ENCODE results near the gene GXYLT1.
A peak's percentile ranks its signal among the peaks of the same experiment; 100 is the strongest.

The GXYLT1 gene

GRCh38 chr12:42156232-42156631 lies 11.6 kb upstream of the GXYLT1 start:
- no peak for FAIRE-seq
- DNase-seq (ENCODE audit: insufficient read length, low spot score), result no peak
- no peak for TF ChIP-seq POLR2A (IDR thresholded peaks at IDR 0.05; ENCODE audit: low read depth, low read length)

GRCh38 chr12:42145552-42146215 lies 1.0 kb upstream of the GXYLT1 start:
- DNase-seq (ENCODE audit: insufficient read length, low spot score) (no peak), FAIRE-seq (no peak)
- TF ChIP-seq POU2F2 (IDR thresholded peaks at IDR 0.05; ENCODE audit: low read depth, low read length) (no peak), TAF1 (IDR thresholded peaks at IDR 0.05; ENCODE audit: low read depth, low read length) (no peak; the same call in 1 of the 2 replicates), POLR2A (IDR thresholded peaks at IDR 0.05; ENCODE audit: low read depth, low read length) (no peak), SPI1 (IDR thresholded peaks at IDR 0.05; ENCODE audit: low read depth, low read length) (no peak), POLR2AphosphoS5 (IDR thresholded peaks at IDR 0.05; ENCODE audit: low read depth, low read length) (no peak), PAX5 (IDR thresholded peaks at IDR 0.05; ENCODE audit: insufficient read depth, low read length, severe bottlenecking) (no peak)

GRCh38 chr12:42145197-42145549 lies 499 bp upstream of the GXYLT1 start:
- FAIRE-seq (no peak), DNase-seq (ENCODE audit: insufficient read length, low spot score) (no peak)
- TF ChIP-seq POLR2AphosphoS5 (IDR thresholded peaks at IDR 0.05; ENCODE audit: low read depth, low read length) (no peak), POU2F2 (IDR thresholded peaks at IDR 0.05; ENCODE audit: low read depth, low read length) (no peak), POLR2A (IDR thresholded peaks at IDR 0.05; ENCODE audit: low read depth, low read length) (no peak), SPI1 (IDR thresholded peaks at IDR 0.05; ENCODE audit: low read depth, low read length) (no peak), TAF1 (IDR thresholded peaks at IDR 0.05; ENCODE audit: low read depth, low read length) (no peak), PAX5 (IDR thresholded peaks at IDR 0.05; ENCODE audit: insufficient read depth, low read length, severe bottlenecking) (no peak)

- FAIRE-seq (no peak), DNase-seq (ENCODE audit: insufficient read length, low spot score) (no peak)
- TF ChIP-seq TAF1 (IDR thresholded peaks at IDR 0.05; ENCODE audit: low read depth, low read length), result no peak
- no peak for TF ChIP-seq POLR2AphosphoS5 (IDR thresholded peaks at IDR 0.05; ENCODE audit: low read depth, low read length)
- no peak for TF ChIP-seq POU2F2 (IDR thresholded peaks at IDR 0.05; ENCODE audit: low read depth, low read length)
- no peak for TF ChIP-seq POLR2A (IDR thresholded peaks at IDR 0.05; ENCODE audit: low read depth, low read length)
- TF ChIP-seq SPI1 (IDR thresholded peaks at IDR 0.05; ENCODE audit: low read depth, low read length), result no peak
- TF ChIP-seq PAX5 (IDR thresholded peaks at IDR 0.05; ENCODE audit: insufficient read depth, low read length, severe bottlenecking), result no peak
Observed at GRCh38 chr12:42144158-42144407, 591 bp downstream of the GXYLT1 start.

- peak; percentile 9 for FAIRE-seq
- TF ChIP-seq POU2F2 (IDR thresholded peaks at IDR 0.05; ENCODE audit: low read depth, low read length), result no peak
- no peak for TF ChIP-seq POLR2A (IDR thresholded peaks at IDR 0.05; ENCODE audit: low read depth, low read length)
- TF ChIP-seq PAX5 (IDR thresholded peaks at IDR 0.05; ENCODE audit: insufficient read depth, low read length, severe bottlenecking), result no peak
- no peak for TF ChIP-seq POLR2AphosphoS5 (IDR thresholded peaks at IDR 0.05; ENCODE audit: low read depth, low read length)
- TF ChIP-seq SPI1 (IDR thresholded peaks at IDR 0.05; ENCODE audit: low read depth, low read length), result no peak
- TF ChIP-seq TAF1 (IDR thresholded peaks at IDR 0.05; ENCODE audit: low read depth, low read length), result no peak
- DNase-seq (ENCODE audit: insufficient read length, low spot score), result no peak
Observed at GRCh38 chr12:42143452-42144157, 1.1 kb downstream of the GXYLT1 start.

- DNase-seq (ENCODE audit: insufficient read length, low spot score), result no peak
- TF ChIP-seq SPI1 (IDR thresholded peaks at IDR 0.05; ENCODE audit: low read depth, low read length), result 0 out of 2 replicates have a peak, but pooled peaks have one; percentile 10
- TF ChIP-seq POU2F2 (IDR thresholded peaks at IDR 0.05; ENCODE audit: low read depth, low read length), result no peak
- FAIRE-seq, result no peak
Observed at GRCh38 chr12:42141981-42142606, 2.6 kb downstream of the GXYLT1 start.

GRCh38 chr12:42140901-42141300 lies 3.8 kb downstream of the GXYLT1 start:
- FAIRE-seq, result no peak
- DNase-seq (ENCODE audit: insufficient read length, low spot score), result no peak
- TF ChIP-seq POLR2AphosphoS5 (IDR thresholded peaks at IDR 0.05; ENCODE audit: low read depth, low read length), result no peak
- TF ChIP-seq PAX5 (IDR thresholded peaks at IDR 0.05; ENCODE audit: insufficient read depth, low read length, severe bottlenecking), result no peak
- no peak for TF ChIP-seq POU2F2 (IDR thresholded peaks at IDR 0.05; ENCODE audit: low read depth, low read length)
- no peak for TF ChIP-seq POLR2A (IDR thresholded peaks at IDR 0.05; ENCODE audit: low read depth, low read length)
- TF ChIP-seq SPI1 (IDR thresholded peaks at IDR 0.05; ENCODE audit: low read depth, low read length), result no peak
- no peak for TF ChIP-seq TAF1 (IDR thresholded peaks at IDR 0.05; ENCODE audit: low read depth, low read length)

- DNase-seq (ENCODE audit: insufficient read length, low spot score) (no peak), FAIRE-seq (no peak)
- no peak for TF ChIP-seq POLR2A (IDR thresholded peaks at IDR 0.05; ENCODE audit: low read depth, low read length)
- no peak for TF ChIP-seq SPI1 (IDR thresholded peaks at IDR 0.05; ENCODE audit: low read depth, low read length)
- TF ChIP-seq PAX5 (IDR thresholded peaks at IDR 0.05; ENCODE audit: insufficient read depth, low read length, severe bottlenecking), result no peak
- TF ChIP-seq POLR2AphosphoS5 (IDR thresholded peaks at IDR 0.05; ENCODE audit: low read depth, low read length), result no peak
- no peak for TF ChIP-seq TAF1 (IDR thresholded peaks at IDR 0.05; ENCODE audit: low read depth, low read length)
- TF ChIP-seq POU2F2 (IDR thresholded peaks at IDR 0.05; ENCODE audit: low read depth, low read length), result no peak
Observed at GRCh38 chr12:42135259-42135814, 9.3 kb downstream of the GXYLT1 start.

GRCh38 chr12:42130672-42131402 lies 13.8 kb downstream of the GXYLT1 start:
- no peak for DNase-seq (ENCODE audit: insufficient read length, low spot score)
- FAIRE-seq, result no peak
- TF ChIP-seq POLR2A (IDR thresholded peaks at IDR 0.05; ENCODE audit: low read depth, low read length), result no peak
- no peak for TF ChIP-seq POU2F2 (IDR thresholded peaks at IDR 0.05; ENCODE audit: low read depth, low read length)
- TF ChIP-seq TAF1 (IDR thresholded peaks at IDR 0.05; ENCODE audit: low read depth, low read length), result no peak
